K562 (cell line): ENCODE data around the gene STX17. TPM values are rescaled to one million over a fixed set of nuclear protein-coding genes. Genes with fewer than 3 reads are reported as not detected.

ENCODE experiments used
- ATAC-seq: fragments of 200-7000 bp; cut with Tn5 transposase; 3 replicates; pipeline ENCODE4 v1.9.1; 2020; ENCODE audit warnings: moderate library complexity
- BruUV-seq: library from RNA; stranded (reverse); fragments of 400-500 nt; replicated peaks from 2 replicates; lab custom pipeline; 2021; lab: Mats Ljungman, UMichigan
- CTCF ChIA-PET: fragments of 300-600 bp; formaldehyde crosslinking; extraction: SDS; loops from one replicate; lab custom pipeline; 2021; ENCODE audit warnings: low intra/inter-chr PET ratio; lab: Yijun Ruan, JAX
- POLR2A ChIA-PET: fragments of 300-600, 350-650 bp; sonication (Branson Sonifier 250); formaldehyde crosslinking; extraction: SDS; loops from one replicate; lab custom pipeline; 2021; ENCODE audit warnings: antibody characterized with exemption, inconsistent platforms; lab: Yijun Ruan, JAX
- DNase-seq, 4 experiments: peaks; one replicate each; pipeline versions ENCODE4 v3.0.0 to v3.0.0-alpha.2; 2011 to 2018; ENCODE audit warnings: low spot score in 3 of 4, mixed read lengths in 3 of 4; ENCODE audit errors: extremely low read depth in 1 of 4
- FAIRE-seq: peaks from 2 replicates; lab custom pipeline; 2011; peaks lifted over from hg19 to GRCh38; lab: Jason Lieb, UNC
- H2AFZ ChIP-seq: 2 replicates; pipeline ENCODE4 v1.6.0; 2011; ENCODE audit warnings: low read depth, low read length, control low read depth, inconsistent platforms
- H3K27ac ChIP-seq: fragments of 200-600 bp; 3 replicates; pipeline ENCODE4 v1.8.0; 2011; ENCODE audit warnings: low read depth, mild to moderate bottlenecking, control low read depth, inconsistent platforms, low read length, moderate library complexity, mixed read lengths; ENCODE audit errors: extremely low read depth
- H3K27me3 ChIP-seq, 2 experiments: fragments of 300-600 bp in 1 of 2; 2 replicates in 1 of 2; 3 replicates in 1 of 2; pipeline versions ENCODE4 v1.6.0 to v1.8.0; 2011; ENCODE audit warnings: inconsistent platforms in 2 of 2, low read length in 2 of 2, mild to moderate bottlenecking in 1 of 2, mixed read lengths in 1 of 2, moderate library complexity in 1 of 2; ENCODE audit not compliant: control insufficient read depth in 2 of 2, insufficient read depth in 2 of 2
- H3K36me3 ChIP-seq: fragments of 300-600 bp; 3 replicates; pipeline ENCODE4 v1.8.0; 2011; ENCODE audit warnings: mild to moderate bottlenecking, low read length, inconsistent platforms; ENCODE audit not compliant: control insufficient read depth, insufficient read depth
- H3K4me1 ChIP-seq, 2 experiments: fragments of 200-600 bp in 1 of 2; replicated peaks in 1 of 2; 2 replicates in 1 of 2; 3 replicates in 1 of 2; pipeline versions ENCODE4 v1.5.1 to v1.8.0; 2011; ENCODE audit warnings: inconsistent platforms in 2 of 2, low read length in 2 of 2, mild to moderate bottlenecking in 1 of 2, mixed read lengths in 1 of 2, moderate library complexity in 1 of 2; ENCODE audit not compliant: control insufficient read depth in 2 of 2, insufficient read depth in 2 of 2
- H3K4me2 ChIP-seq: 2 replicates; pipeline ENCODE4 v1.6.1; 2011; ENCODE audit warnings: low read length, control low read depth, inconsistent platforms, mixed read lengths; ENCODE audit not compliant: insufficient read depth
- H3K4me3 ChIP-seq: fragments of 200-600 bp; sonication (generic), shearing (Covaris generic); 2 replicates; pipeline ENCODE4 v1.5.1; 2016; ENCODE audit warnings: control low read depth, inconsistent platforms
- H3K79me2 ChIP-seq: fragments of 200-600 bp; 3 replicates; pipeline ENCODE4 v1.8.0; 2011; ENCODE audit warnings: low read length, inconsistent platforms; ENCODE audit not compliant: control insufficient read depth, insufficient read depth
- H3K9ac ChIP-seq, 2 experiments: 2 replicates each; pipeline versions ENCODE4 v1.6.0 to v1.6.1; 2011; ENCODE audit warnings: low read depth in 2 of 2, low read length in 2 of 2, control low read depth in 1 of 2, inconsistent platforms in 1 of 2, mild to moderate bottlenecking in 1 of 2, mixed read lengths in 1 of 2; ENCODE audit not compliant: insufficient read depth in 1 of 2
- H3K9me1 ChIP-seq: one replicate; pipeline ENCODE4 v1.6.0; 2011; ENCODE audit warnings: inconsistent platforms, mild to moderate bottlenecking, low read length, moderate library complexity; ENCODE audit not compliant: control insufficient read depth, insufficient read depth
- H3K9me3 ChIP-seq: replicated peaks from 2 replicates; pipeline ENCODE4 v1.5.1; 2011; ENCODE audit warnings: low read depth, low read length, inconsistent platforms; ENCODE audit not compliant: control insufficient read depth, insufficient read depth
- H4K20me1 ChIP-seq: replicated peaks from 2 replicates; pipeline ENCODE4 v1.6.1; 2011; ENCODE audit warnings: low read length, inconsistent platforms, mixed read lengths; ENCODE audit not compliant: control insufficient read depth, insufficient read depth
- CBX2 ChIP-seq: fragments of 200-600 bp; sonication (generic); IDR thresholded peaks from one replicate; pipeline ENCODE4 v1.6.1; 2012; ENCODE audit warnings: mild to moderate bottlenecking, low read length, inconsistent platforms; ENCODE audit not compliant: insufficient read depth, poor library complexity, severe bottlenecking
- CHD2 ChIP-seq: IDR thresholded peaks from 2 replicates; pipeline ENCODE4 v1.6.1; 2011; ENCODE audit warnings: low read depth, low read length
- FOXA1 ChIP-seq: fragments of 450-650 bp; IDR thresholded peaks from 2 replicates; pipeline ENCODE4 v1.6.1; 2016; ENCODE audit warnings: mild to moderate bottlenecking, borderline replicate concordance
- HDAC2 ChIP-seq: fragments of 450-650 bp; IDR thresholded peaks from 2 replicates; pipeline ENCODE4 v1.6.1; 2016; ENCODE audit warnings: mild to moderate bottlenecking
- MTA2 ChIP-seq: fragments of 450-650 bp; IDR thresholded peaks from 2 replicates; pipeline ENCODE4 v1.6.1; 2016; ENCODE audit warnings: low read depth
- NR1H2 ChIP-seq: sonication (generic); formaldehyde crosslinking; IDR thresholded peaks from 2 replicates; pipeline ENCODE4 v1.4.0; 2020; ENCODE audit warnings: mild to moderate bottlenecking, missing genetic modification reagents
- RBFOX2 ChIP-seq: fragments of 200-400 bp; formaldehyde crosslinking; IDR thresholded peaks from 2 replicates; pipeline ENCODE4 v1.6.1; 2017; ENCODE audit warnings: low read depth, mild to moderate bottlenecking, low read length, moderate library complexity
- TRIM28 ChIP-seq: fragments of 450-650 bp; IDR thresholded peaks from 2 replicates; pipeline ENCODE4 v1.6.1; 2017
- WGBS: fragments of 100-300 bp; shearing (Covaris generic); methylation state at CpG from one replicate; pipeline ENCODE4 v1.1.6; 2016; ENCODE audit warnings: low coverage, mixed read lengths; ENCODE audit not compliant: insufficient coverage; ENCODE audit errors: missing lambda C conversion rate; 5-methylcytosine and 5-hydroxymethylcytosine counted together
- in situ Hi-C: fragments of 300-500 bp; cut with MboI; formaldehyde crosslinking; loops from 4 replicates; pipeline ENCODE4 v1.15.0; 2018; ENCODE audit warnings: inconsistent platforms, mixed read lengths
- intact Hi-C: fragments of 100-400 bp; cut with micrococcal nuclease; formaldehyde crosslinking; loops from 2 replicates; pipeline ENCODE4 v1.14.2; 2022
- polyA plus RNA-seq, 8 experiments: library from polyadenylated mRNA; depleted of rRNA in 4 of 8; stranded (reverse) in 5 of 8; unstranded in 3 of 8; fragments of >200 nt; fragmentation: Nextera tagmentation in 2 of 8; fragmentation: Illumina TruSeq in 1 of 8; extraction: Ambion mirVana in 2 of 8; extraction: Trizol in 1 of 8; gene quantifications; 2 replicates each; pipeline versions ENCODE4 v1.2.1 to v1.2.3, GENCODE V29; 2011 to 2014; ENCODE audit warnings: inconsistent platforms in 1 of 8, missing spikeins in 1 of 8
- total RNA-seq, 7 experiments: library from RNA; depleted of rRNA in 6 of 7; stranded (reverse); fragments of >200 nt in 6 of 7; fragmentation: Illumina TruSeq in 2 of 7; extraction: Trizol in 2 of 7; gene quantifications; 2 replicates each; pipeline versions ENCODE4 v1.2.1 to v1.2.3, GENCODE V29; 2011 to 2021; ENCODE audit warnings: low replicate concordance in 1 of 7
- TF ChIP-seq, protein P1 (sequence below), 3 experiments: IDR thresholded peaks in 2 of 3; conservative IDR thresholded peaks in 1 of 3; 2 replicates each; pipeline ENCODE4 v1.5.1; 2011 to 2012; ENCODE audit warnings: low read length in 3 of 3, mild to moderate bottlenecking in 3 of 3, control low read depth in 2 of 3, improper control_type of control experiment in 1 of 3, inconsistent platforms in 1 of 3, low read depth in 1 of 3, mixed read lengths in 1 of 3, moderate library complexity in 1 of 3; ENCODE audit not compliant: insufficient read depth in 2 of 3
- TF ChIP-seq, protein P2 (sequence below): fragments of 450-650 bp; IDR thresholded peaks from 2 replicates; pipeline ENCODE4 v1.6.1; 2016; ENCODE audit warnings: antibody characterized with exemption

STX17 gene
- total and polyA plus RNA-seq, 9 of the 15 experiments (the other 6 are each of a cell fraction or from before 2014, with no cell fraction given), result 14.4 to 25.1 (median 19.0) TPM

DNA sequence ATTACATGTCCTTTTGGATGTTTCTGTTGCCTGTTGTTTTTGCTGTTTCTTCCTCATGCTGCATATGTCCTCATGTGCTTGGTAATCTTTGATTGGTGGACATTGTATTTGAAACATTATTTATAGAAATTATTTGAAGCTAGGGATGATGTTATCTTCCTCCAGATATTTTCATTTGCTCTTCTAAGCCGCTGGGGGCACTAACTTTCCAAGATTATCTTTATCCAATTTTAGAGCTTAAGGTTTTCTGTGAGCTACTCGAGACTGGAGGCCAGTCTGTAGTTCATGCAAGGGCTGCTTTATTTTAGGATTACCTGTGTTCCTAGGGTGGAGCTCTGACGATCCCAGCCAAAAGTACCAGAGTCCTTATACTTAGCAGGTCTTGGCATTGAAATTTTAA is 40.9 kb downstream of the STX17 start:
- Histone ChIP-seq H3K27ac (no peak overlapping the region), H3K9me1 (no peaks in the 10 kb centered on the region), H4K20me1 (no peaks in the 10 kb centered on the region), H3K79me2 (no peaks in the 10 kb centered on the region), H3K36me3 (peaks cover 13% of the 10 kb centered on the region), H3K4me3 (no peak overlapping the region), H3K4me2 (no peak overlapping the region), H3K27me3 (no peaks in the 10 kb centered on the region), H2AFZ (no peak overlapping the region; the same call in 1 of the 2 replicates), H3K9me3 (no peaks in the 10 kb centered on the region), H3K4me1 (no peaks in the 10 kb centered on the region), H3K9ac (no peak overlapping the region)
- in situ Hi-C loops (no loop called here), intact Hi-C loops (no loop called here)
- WGBS, result 16% methylated on average over 3 of the region's 3 CpGs
- ChIA-PET CTCF (no interaction called here), POLR2A (interaction anchor here (0.5 to 1.1 kb wide), 3 partner anchors 128 to 787 kb away, joined by 3 to 4 read pairs (median 3); no protein-coding TSS in a partner anchor)
- TF ChIP-seq FOXA1, result no peak
- TF ChIP-seq, protein P1, sequence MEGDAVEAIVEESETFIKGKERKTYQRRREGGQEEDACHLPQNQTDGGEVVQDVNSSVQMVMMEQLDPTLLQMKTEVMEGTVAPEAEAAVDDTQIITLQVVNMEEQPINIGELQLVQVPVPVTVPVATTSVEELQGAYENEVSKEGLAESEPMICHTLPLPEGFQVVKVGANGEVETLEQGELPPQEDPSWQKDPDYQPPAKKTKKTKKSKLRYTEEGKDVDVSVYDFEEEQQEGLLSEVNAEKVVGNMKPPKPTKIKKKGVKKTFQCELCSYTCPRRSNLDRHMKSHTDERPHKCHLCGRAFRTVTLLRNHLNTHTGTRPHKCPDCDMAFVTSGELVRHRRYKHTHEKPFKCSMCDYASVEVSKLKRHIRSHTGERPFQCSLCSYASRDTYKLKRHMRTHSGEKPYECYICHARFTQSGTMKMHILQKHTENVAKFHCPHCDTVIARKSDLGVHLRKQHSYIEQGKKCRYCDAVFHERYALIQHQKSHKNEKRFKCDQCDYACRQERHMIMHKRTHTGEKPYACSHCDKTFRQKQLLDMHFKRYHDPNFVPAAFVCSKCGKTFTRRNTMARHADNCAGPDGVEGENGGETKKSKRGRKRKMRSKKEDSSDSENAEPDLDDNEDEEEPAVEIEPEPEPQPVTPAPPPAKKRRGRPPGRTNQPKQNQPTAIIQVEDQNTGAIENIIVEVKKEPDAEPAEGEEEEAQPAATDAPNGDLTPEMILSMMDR (IDR thresholded peaks at IDR 0.05 in 2 of 3, conservative IDR thresholded peaks at IDR 0.05 in 1 of 3; ENCODE audit: insufficient read depth in 2 of 3, low read depth in 1 of 3, low read length in 3 of 3), result peak; percentile 36 to 45 (median 44); a peak in 5 of 6 replicates
- DNase-seq (peak in 3 of 4 experiments; percentile 14 to 17 (median 16)), FAIRE-seq (peak; percentile 76), ATAC-seq (peak; percentile 64)
- no TSS peak for BruUV-seq

DNA sequence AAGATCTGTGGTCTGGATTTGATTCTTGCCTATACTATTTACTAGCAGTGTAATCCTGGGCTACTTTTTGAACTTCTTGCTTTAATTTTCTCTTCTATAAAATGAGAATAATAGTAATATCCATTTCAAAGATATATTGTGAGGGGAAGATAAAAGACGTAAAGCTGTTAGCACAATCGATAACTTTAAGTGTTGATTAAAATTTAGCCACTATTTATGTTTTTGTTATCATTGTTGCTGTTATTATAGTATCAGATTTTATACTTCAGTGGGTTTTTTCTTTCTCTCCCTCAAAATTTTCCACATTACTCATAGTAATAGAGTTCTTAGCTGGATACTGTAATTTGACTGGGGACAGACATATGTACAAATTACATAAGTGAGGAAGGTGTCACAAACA is 42.0 kb downstream of the STX17 start:
- peak; percentile 23 for FAIRE-seq
- Histone ChIP-seq H3K4me2 (no peak overlapping the region), H3K27ac (no peak overlapping the region), H2AFZ (no peak overlapping the region), H3K27me3 (no peaks in the 10 kb centered on the region), H3K9ac (no peak overlapping the region), H3K36me3 (peaks cover 16% of the 10 kb centered on the region), H3K4me1 (no peaks in the 10 kb centered on the region), H3K9me1 (no peaks in the 10 kb centered on the region), H3K4me3 (no peak overlapping the region), H3K79me2 (no peaks in the 10 kb centered on the region), H3K9me3 (no peaks in the 10 kb centered on the region), H4K20me1 (no peaks in the 10 kb centered on the region)
- ChIA-PET POLR2A (no interaction called here), CTCF (no interaction called here)
- 91% methylated on average over 2 of the region's 2 CpGs for WGBS
- intact Hi-C loops (no loop called here), in situ Hi-C loops (no loop called here)
- BruUV-seq, result no TSS peak
- DNase-seq, result no peak
- ATAC-seq, result no peak
- TF ChIP-seq HDAC2 (no peak), CBX2 (no peak), MTA2 (no peak), NR1H2 (CRISPR knock-in tag) (no peak), CHD2 (no peak), RBFOX2 (no peak), TRIM28 (no peak)
- TF ChIP-seq, protein P2, sequence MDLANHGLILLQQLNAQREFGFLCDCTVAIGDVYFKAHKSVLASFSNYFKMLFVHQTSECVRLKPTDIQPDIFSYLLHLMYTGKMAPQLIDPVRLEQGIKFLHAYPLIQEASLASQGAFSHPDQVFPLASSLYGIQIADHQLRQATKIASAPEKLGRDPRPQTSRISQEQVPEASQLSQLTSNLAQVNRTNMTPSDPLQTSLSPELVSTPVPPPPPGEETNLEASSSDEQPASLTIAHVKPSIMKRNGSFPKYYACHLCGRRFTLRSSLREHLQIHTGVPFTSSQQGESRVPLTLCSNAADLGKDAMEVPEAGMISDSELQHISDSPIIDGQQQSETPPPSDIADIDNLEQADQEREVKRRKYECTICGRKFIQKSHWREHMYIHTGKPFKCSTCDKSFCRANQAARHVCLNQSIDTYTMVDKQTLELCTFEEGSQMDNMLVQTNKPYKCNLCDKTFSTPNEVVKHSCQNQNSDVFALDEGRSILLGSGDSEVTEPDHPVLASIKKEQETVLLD, result no peak
